ENCODE results near the gene CLASRP. TPM values are rescaled to one million over a fixed set of nuclear protein-coding genes. Genes with fewer than 3 reads are reported as not detected.
"Not testable (repeated sequence)": the region's sequence is repeated elsewhere in the genome, so short reads cannot be mapped to it uniquely, and the experiment has no call there.

CLASRP gene
- total RNA-seq, 3 donors from 2014 or later (not counting 1 experiment from before 2014, with no cell fraction given), result 142 to 160 (median 146) TPM

GRCh38 chr19:45103508-45104319 lies 64.9 kb downstream of the CLASRP start:
- H3K4me1 Mint-ChIP-seq, result peaks cover 36 to 51% of the 10 kb centered on the region in 2 donors
- peaks cover 33% of the 10 kb centered on the region for H3K4me1 ChIP-seq (ENCODE audit: control insufficient read depth, insufficient read depth, low read length)

GRCh38 chr19:45104658-45105349 lies 66.0 kb downstream of the CLASRP start:
- H3K36me3 Mint-ChIP-seq, result no peaks in the 10 kb centered on the region
- ATAC-seq (no peak), DNase-seq (peak in 1 of 2 donors; percentile 43)
- no peak overlapping the region for H3K4me3 ChIP-seq (ENCODE audit: low read length)
- peak overlapping the region; percentile 80 to 87 for H3K27ac Mint-ChIP-seq
- no peaks in the 10 kb centered on the region for H3K9me3 ChIP-seq (ENCODE audit: control insufficient read depth, insufficient read depth, low read length)
- H3K4me3 Mint-ChIP-seq, result peak overlapping the region; percentile 56
- H3K27me3 ChIP-seq (ENCODE audit: control insufficient read depth, insufficient read depth, low read length), result no peaks in the 10 kb centered on the region
- no peak for TF ChIP-seq CTCF (IDR thresholded peaks at IDR 0.05)
- WGBS (ENCODE audit: insufficient coverage), result 43% methylated on average over 16 of the region's 16 CpGs
- H3K27me3 Mint-ChIP-seq (ENCODE audit: low read depth in 2 of 2), result no peaks in the 10 kb centered on the region
- peaks cover 33% of the 10 kb centered on the region for H3K4me1 ChIP-seq (ENCODE audit: control insufficient read depth, insufficient read depth, low read length)
- peak overlapping the region; percentile 60 for H3K27ac ChIP-seq (ENCODE audit: low read length)
- no peaks in the 10 kb centered on the region for H3K9me3 Mint-ChIP-seq
- intact Hi-C loops (cut with micrococcal nuclease), result no loop called here
- H3K36me3 ChIP-seq (ENCODE audit: control insufficient read depth, insufficient read depth, low read length), result no peaks in the 10 kb centered on the region
- H3K4me1 Mint-ChIP-seq, result peaks cover 27 to 50% of the 10 kb centered on the region in 2 donors

More at GRCh38 chr19:45103508-45104319, 64.9 kb downstream of the CLASRP start:
- H3K4me3 ChIP-seq (ENCODE audit: low read length), result peak overlapping the region; percentile 40
- no peaks in the 10 kb centered on the region for H3K27me3 Mint-ChIP-seq (ENCODE audit: low read depth in 2 of 2)
- peak overlapping the region; percentile 64 for H3K27ac ChIP-seq (ENCODE audit: low read length)
- DNase-seq, result peak in 1 of 2 donors; percentile 53
- H3K9me3 Mint-ChIP-seq, result no peaks in the 10 kb centered on the region
- H3K27ac Mint-ChIP-seq, result peak overlapping the region; percentile 48 to 87
- H3K27me3 ChIP-seq (ENCODE audit: control insufficient read depth, insufficient read depth, low read length), result no peaks in the 10 kb centered on the region
- no peaks in the 10 kb centered on the region for H3K9me3 ChIP-seq (ENCODE audit: control insufficient read depth, insufficient read depth, low read length)
- H3K36me3 ChIP-seq (ENCODE audit: control insufficient read depth, insufficient read depth, low read length), result no peaks in the 10 kb centered on the region
- H3K36me3 Mint-ChIP-seq, result no peaks in the 10 kb centered on the region
- intact Hi-C loops (cut with micrococcal nuclease), result no loop called here
- peak overlapping the region; percentile 52 for H3K4me3 Mint-ChIP-seq
- WGBS (ENCODE audit: insufficient coverage), result 61% methylated on average over 26 of the region's 26 CpGs
- ATAC-seq, result peak; percentile 49 to 57 (median 52)
- TF ChIP-seq CTCF (IDR thresholded peaks at IDR 0.05), result peak; percentile 26

- H3K27ac Mint-ChIP-seq; H3K9me3 Mint-ChIP-seq; DNase-seq; H3K9me3 ChIP-seq (ENCODE audit: control insufficient read depth, insufficient read depth, low read length); H3K36me3 ChIP-seq (ENCODE audit: control insufficient read depth, insufficient read depth, low read length); ATAC-seq; intact Hi-C loops (cut with micrococcal nuclease); H3K27me3 ChIP-seq (ENCODE audit: control insufficient read depth, insufficient read depth, low read length); H3K27ac ChIP-seq (ENCODE audit: low read length); H3K27me3 Mint-ChIP-seq (ENCODE audit: low read depth in 2 of 2); H3K4me3 ChIP-seq (ENCODE audit: low read length); H3K36me3 Mint-ChIP-seq; H3K4me3 Mint-ChIP-seq: not testable (repeated sequence)
- peaks cover 17 to 41% of the 10 kb centered on the region in 2 donors for H3K4me1 Mint-ChIP-seq
- H3K4me1 ChIP-seq (ENCODE audit: control insufficient read depth, insufficient read depth, low read length), result peaks cover 33% of the 10 kb centered on the region
- 92% methylated on average over 11 of the region's 11 CpGs for WGBS (ENCODE audit: insufficient coverage)
Observed at GRCh38 chr19:45106363-45106762, 67.5 kb downstream of the CLASRP start.

GRCh38 chr19:45107621-45108150 lies 68.8 kb downstream of the CLASRP start:
- WGBS (ENCODE audit: insufficient coverage), result 70% methylated on average over 12 of the region's 12 CpGs
- H3K4me3 Mint-ChIP-seq, result no peak overlapping the region
- Histone ChIP-seq H3K4me1 (ENCODE audit: control insufficient read depth, insufficient read depth, low read length) (peaks cover 29% of the 10 kb centered on the region), H3K9me3 (ENCODE audit: control insufficient read depth, insufficient read depth, low read length) (no peaks in the 10 kb centered on the region), H3K27me3 (ENCODE audit: control insufficient read depth, insufficient read depth, low read length) (no peaks in the 10 kb centered on the region), H3K27ac (ENCODE audit: low read length) (no peak overlapping the region), H3K4me3 (ENCODE audit: low read length) (no peak overlapping the region), H3K36me3 (ENCODE audit: control insufficient read depth, insufficient read depth, low read length) (no peaks in the 10 kb centered on the region)
- H3K36me3 Mint-ChIP-seq, result no peaks in the 10 kb centered on the region
- H3K27ac Mint-ChIP-seq, result no peak overlapping the region
- ATAC-seq (no peak), DNase-seq (no peak)
- no peaks in the 10 kb centered on the region for H3K9me3 Mint-ChIP-seq
- no peak for TF ChIP-seq CTCF (IDR thresholded peaks at IDR 0.05)
- H3K27me3 Mint-ChIP-seq (ENCODE audit: low read depth in 2 of 2), result no peaks in the 10 kb centered on the region
- intact Hi-C loops (cut with micrococcal nuclease), result no loop called here
- H3K4me1 Mint-ChIP-seq, result peaks cover 17 to 40% of the 10 kb centered on the region in 2 donors
